PC-9 (cell line): ENCODE measurements around the gene NPHP4. TPM values are rescaled to one million over a fixed set of nuclear protein-coding genes. Genes with fewer than 3 reads are reported as not detected.

Experiments used
- BruUV-seq: library from RNA; stranded (reverse); fragments of 400-500 nt; replicated peaks from 2 replicates; lab custom pipeline; 2021; lab: Mats Ljungman, UMichigan
- CTCF ChIA-PET: fragments of 300-600 bp; sonication (Branson Sonifier 250); formaldehyde crosslinking; loops from one replicate; lab custom pipeline; 2022; ENCODE audit warnings: antibody characterized with exemption; lab: Charles Lee
- POLR2A ChIA-PET: fragments of 300-600 bp; sonication (Branson Sonifier 250); formaldehyde crosslinking; loops from one replicate; lab custom pipeline; 2022; ENCODE audit warnings: antibody characterized with exemption; ENCODE audit not compliant: unreplicated experiment; lab: Charles Lee
- DNase-seq, 2 experiments: peaks; one replicate each; pipeline versions ENCODE4 v3.0.0 to v3.0.0-alpha.2; 2015 to 2022; ENCODE audit warnings: mixed read lengths in 1 of 2
- H2AFZ ChIP-seq: fragments of 200-600 bp; sonication (generic); 2 replicates; pipeline ENCODE4 v1.8.1; 2017; ENCODE audit warnings: antibody characterized with exemption
- H3F3A ChIP-seq: fragments of 200-600 bp; sonication (generic); 2 replicates; pipeline ENCODE4 v1.8.1; 2017; ENCODE audit warnings: antibody characterized with exemption, mild to moderate bottlenecking, low read depth; ENCODE audit not compliant: insufficient read depth
- H3K27ac ChIP-seq: fragments of 200-600 bp; sonication (generic); 2 replicates; pipeline ENCODE4 v1.6.1; 2016; ENCODE audit warnings: mixed run types
- H3K27me3 ChIP-seq: fragments of 200-600 bp; sonication (generic); 2 replicates; pipeline ENCODE4 v1.6.1; 2016; ENCODE audit warnings: low read depth, mixed run types; ENCODE audit not compliant: insufficient read depth
- H3K36me3 ChIP-seq: fragments of 200-600 bp; sonication (generic); 2 replicates; pipeline ENCODE4 v1.6.1; 2016; ENCODE audit warnings: low read depth, mixed run types
- H3K4me1 ChIP-seq: fragments of 200-600 bp; sonication (generic); replicated peaks from 2 replicates; pipeline ENCODE4 v1.6.1; 2016; ENCODE audit warnings: mixed run types; ENCODE audit not compliant: insufficient read depth
- H3K4me2 ChIP-seq: fragments of 200-600 bp; sonication (generic); 2 replicates; pipeline ENCODE4 v1.6.1; 2017; ENCODE audit warnings: mixed run types
- H3K4me3 ChIP-seq: fragments of 200-600 bp; sonication (generic); 2 replicates; pipeline ENCODE4 v1.6.1; 2016; ENCODE audit warnings: mixed run types
- H3K79me2 ChIP-seq: fragments of 200-600 bp; sonication (generic); 2 replicates; pipeline ENCODE4 v1.6.1; 2017; ENCODE audit warnings: low read depth, mixed run types
- H3K9me2 ChIP-seq: fragments of 200-600 bp; sonication (generic); 2 replicates; pipeline ENCODE4 v1.8.1; 2017; ENCODE audit warnings: mild to moderate bottlenecking; ENCODE audit not compliant: insufficient read depth
- H3K9me3 ChIP-seq: fragments of 200-600 bp; sonication (generic); 2 replicates; pipeline ENCODE4 v1.8.1; 2016; ENCODE audit warnings: low read depth; ENCODE audit not compliant: insufficient read depth
- H4K20me1 ChIP-seq: fragments of 200-600 bp; sonication (generic); 2 replicates; pipeline ENCODE4 v1.8.1; 2017; ENCODE audit not compliant: insufficient read depth
- CTCF ChIP-seq: fragments of 200-600 bp; sonication (generic); conservative IDR thresholded peaks from 2 replicates; pipeline ENCODE4 v1.6.1; 2017; ENCODE audit warnings: mixed run types, antibody characterized with exemption, mild to moderate bottlenecking, moderate library complexity
- EZH2 ChIP-seq: fragments of 200-600 bp; sonication (generic); IDR thresholded peaks from 2 replicates; pipeline ENCODE4 v1.8.0; 2017; ENCODE audit warnings: antibody characterized with exemption, low read depth
- intact Hi-C: fragments of 100-400 bp; cut with micrococcal nuclease; formaldehyde crosslinking; loops from one replicate; pipeline ENCODE4 v1.10.0; 2022; ENCODE audit not compliant: unreplicated experiment
- total RNA-seq: library from RNA; stranded (reverse); gene quantifications from 2 replicates; pipeline ENCODE4 v1.2.3, GENCODE V29; 2021

The NPHP4 gene
- total RNA-seq, 1 experiment from 2014 or later: 17.9 TPM

DNA sequence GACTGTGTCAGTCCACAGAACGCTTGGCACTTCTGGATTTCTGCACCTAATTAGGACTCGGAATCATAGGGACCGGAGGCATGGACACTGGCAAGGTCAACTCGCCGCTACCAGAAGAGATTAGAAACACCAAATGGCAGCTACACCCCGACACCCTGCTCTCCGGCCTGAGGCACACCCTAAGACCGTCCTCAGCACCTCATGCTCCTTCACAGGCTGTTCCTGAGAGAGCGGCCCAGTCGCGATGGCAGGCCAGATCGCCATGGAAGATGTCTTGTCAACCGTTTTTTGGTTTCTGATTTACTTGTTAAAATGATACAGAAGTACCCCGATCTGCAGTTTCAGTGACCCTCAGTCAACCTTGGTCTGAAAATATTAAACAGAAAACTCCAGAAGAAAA lies 46.8 kb downstream of the NPHP4 start:
- intact Hi-C loops: no loop called here

DNA sequence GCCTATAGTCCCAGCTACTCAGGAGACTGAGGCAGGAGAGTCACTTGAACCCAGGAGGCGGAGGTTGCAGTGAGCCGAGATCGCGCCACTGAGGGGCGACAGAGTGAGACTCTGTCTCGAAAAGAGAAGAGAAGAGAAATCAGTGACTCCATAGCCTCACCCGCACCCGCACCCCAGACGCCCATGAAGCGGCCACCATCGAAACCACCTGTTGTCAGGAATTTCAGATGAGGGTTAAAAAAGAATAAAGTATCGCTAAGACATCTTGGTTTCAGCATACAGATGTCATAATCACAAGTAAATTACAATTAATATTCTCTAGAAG lies 47.4 kb downstream of the NPHP4 start:
- Histone ChIP-seq H3K27me3 (no peaks in the 10 kb centered on the region), H3K27ac (no peak overlapping the region), H4K20me1 (no peaks in the 10 kb centered on the region), H3F3A (no peaks in the 10 kb centered on the region), H3K79me2 (no peaks in the 10 kb centered on the region), H3K9me3 (no peaks in the 10 kb centered on the region), H3K4me3 (no peak overlapping the region), H2AFZ (no peak overlapping the region), H3K9me2 (no peaks in the 10 kb centered on the region), H3K4me1 (no peaks in the 10 kb centered on the region), H3K4me2 (no peak overlapping the region), H3K36me3 (no peaks in the 10 kb centered on the region)
- ChIA-PET POLR2A (no interaction called here), CTCF (no interaction called here)
- TF ChIP-seq EZH2: no peak
- TF ChIP-seq CTCF: no peak
- no peak for DNase-seq
- intact Hi-C loops: no loop called here
- no TSS peak for BruUV-seq

More for the DNA sequence above, 46.8 kb downstream of the NPHP4 start:
- H3K79me2 ChIP-seq: no peaks in the 10 kb centered on the region
- no peak overlapping the region for H3K4me2 ChIP-seq
- no peaks in the 10 kb centered on the region for H3K4me1 ChIP-seq
- no peak overlapping the region for H2AFZ ChIP-seq
- ChIA-PET CTCF (no interaction called here), POLR2A (no interaction called here)
- no peaks in the 10 kb centered on the region for H3K36me3 ChIP-seq
- no TSS peak for BruUV-seq
- H3K27ac ChIP-seq: no peak overlapping the region
- no peaks in the 10 kb centered on the region for H3F3A ChIP-seq
- H3K9me3 ChIP-seq: no peaks in the 10 kb centered on the region
- no peaks in the 10 kb centered on the region for H3K27me3 ChIP-seq
- no peaks in the 10 kb centered on the region for H4K20me1 ChIP-seq
- no peak overlapping the region for H3K4me3 ChIP-seq
- TF ChIP-seq EZH2: no peak
- no peak for DNase-seq
- H3K9me2 ChIP-seq: no peaks in the 10 kb centered on the region

GRCh38 chr1:5944154-5944842 lies 47.9 kb downstream of the NPHP4 start:
- H3K27me3 ChIP-seq: no peaks in the 10 kb centered on the region
- DNase-seq: no peak
- no peaks in the 10 kb centered on the region for H3K9me2 ChIP-seq
- H3K27ac ChIP-seq: no peak overlapping the region
- no peaks in the 10 kb centered on the region for H4K20me1 ChIP-seq
- no peak overlapping the region for H2AFZ ChIP-seq
- BruUV-seq: no TSS peak
- H3K79me2 ChIP-seq: no peaks in the 10 kb centered on the region
- no peak overlapping the region for H3K4me2 ChIP-seq
- intact Hi-C loops: no loop called here
- no peaks in the 10 kb centered on the region for H3K9me3 ChIP-seq
- H3K4me3 ChIP-seq: no peak overlapping the region
- H3K4me1 ChIP-seq: no peaks in the 10 kb centered on the region
- H3F3A ChIP-seq: no peaks in the 10 kb centered on the region
- POLR2A ChIA-PET: no interaction called here
- CTCF ChIA-PET: no interaction called here
- no peaks in the 10 kb centered on the region for H3K36me3 ChIP-seq
- TF ChIP-seq EZH2 (no peak), CTCF (no peak)
